Measurements from ENCODE around the gene SS18L1. TPM values are rescaled to one million over a fixed set of nuclear protein-coding genes. Genes with fewer than 3 reads are reported as not detected.

SS18L1 gene
- total RNA-seq, 2 experiments from 2014 or later = 13.7 to 15.2 TPM

DNA sequence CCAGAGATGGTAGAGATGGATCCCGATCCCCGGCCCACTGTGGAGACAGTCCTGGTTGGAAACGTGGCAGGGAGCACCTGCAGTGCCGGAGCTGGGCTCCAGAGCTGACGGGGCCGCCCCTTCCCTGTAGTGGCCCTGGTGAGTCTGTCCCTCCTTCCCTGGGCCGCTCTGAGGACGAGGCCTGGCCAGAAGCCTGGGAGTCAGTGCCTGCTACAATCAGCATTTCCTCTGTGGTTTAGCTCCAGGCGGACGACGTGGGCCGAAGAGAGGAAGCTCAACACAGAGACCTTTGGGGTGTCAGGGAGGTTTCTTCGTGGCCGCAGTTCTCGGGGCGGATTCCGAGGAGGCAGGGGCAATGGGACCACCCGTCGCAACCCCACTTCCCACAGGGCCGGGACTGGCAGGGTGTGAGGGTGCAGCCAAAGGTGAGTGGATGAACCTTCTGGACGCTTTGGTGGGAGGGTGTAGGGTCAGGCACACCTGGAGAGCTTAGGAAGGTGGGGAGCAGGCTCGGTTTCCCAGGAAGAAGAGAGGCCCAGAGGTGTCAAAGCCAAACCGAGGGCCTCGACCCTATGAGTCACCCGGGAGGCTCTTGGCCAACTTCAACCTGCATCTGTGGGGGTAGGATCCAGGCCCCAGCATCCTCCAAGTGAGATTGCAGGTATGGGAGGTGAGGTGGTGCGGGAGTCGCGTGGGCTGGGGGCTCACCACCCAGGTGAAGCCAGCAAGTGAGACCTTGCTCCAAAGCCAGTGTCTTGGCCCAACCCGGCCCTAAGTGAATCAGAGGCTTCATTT, 10.3 kb upstream of the SS18L1 start:
- ChIA-PET POLR2A (interaction anchor here (0.6 to 1.1 kb wide), 2 partner anchors 10 to 11 kb away, joined by 3 read pairs; partner anchors contain the start of genes PSMA7 and SS18L1), CTCF (interaction anchor here (0.9 to 1.4 kb wide), 3 partner anchors 8 to 122 kb away, joined by 3 to 8 read pairs (median 4); no protein-coding TSS in a partner anchor)
- peaks cover 33% of the 10 kb centered on the region for H3K4me1 Mint-ChIP-seq (ENCODE audit: low read depth)
- intact Hi-C loops (cut with micrococcal nuclease) = no loop called here
- peaks cover 57% of the 10 kb centered on the region for H3K36me3 Mint-ChIP-seq
- H3K4me3 Mint-ChIP-seq = no peak overlapping the region
- H3K27me3 Mint-ChIP-seq = no peaks in the 10 kb centered on the region
- no peaks in the 10 kb centered on the region for H3K9me3 Mint-ChIP-seq
- no peak for DNase-seq
- H3K27ac Mint-ChIP-seq = peak overlapping the region; percentile 67

DNA sequence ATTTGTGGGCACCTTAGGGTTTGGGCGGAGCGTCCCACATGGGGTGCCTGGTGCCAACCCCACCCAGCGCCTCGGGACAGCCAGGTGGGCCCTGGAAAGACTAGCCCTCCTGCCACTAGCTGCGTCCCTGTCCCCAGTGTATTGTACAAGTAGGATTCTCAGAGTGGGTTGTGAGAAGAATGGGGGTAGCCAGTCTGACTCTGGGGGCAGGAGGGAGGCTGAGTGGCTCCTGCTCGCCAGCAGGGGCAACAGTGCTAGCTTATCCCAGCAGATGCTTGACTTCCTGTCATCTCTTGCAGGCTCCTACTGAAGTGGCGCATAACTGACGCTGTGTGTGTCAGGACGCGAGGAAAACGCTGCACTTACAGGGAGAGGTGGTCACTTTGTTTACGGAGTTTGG, 9.7 kb upstream of the SS18L1 start:
- peaks cover 55% of the 10 kb centered on the region for H3K36me3 Mint-ChIP-seq
- H3K9me3 Mint-ChIP-seq = no peaks in the 10 kb centered on the region
- ChIA-PET CTCF (interaction anchor here (0.9 kb wide), 1 partner anchor 123 kb away, joined by 4 read pairs; no protein-coding TSS in a partner anchor), POLR2A (interaction anchor here (1.1 kb wide), 1 partner anchor 9 kb away, joined by 3 read pairs; the partner anchor contains the start of genes PSMA7 and SS18L1)
- no peak for DNase-seq
- H3K4me3 Mint-ChIP-seq = no peak overlapping the region
- H3K4me1 Mint-ChIP-seq (ENCODE audit: low read depth) = peaks cover 33% of the 10 kb centered on the region
- intact Hi-C loops (cut with micrococcal nuclease) = no loop called here
- no peaks in the 10 kb centered on the region for H3K27me3 Mint-ChIP-seq
- peak overlapping the region; percentile 67 for H3K27ac Mint-ChIP-seq

DNA sequence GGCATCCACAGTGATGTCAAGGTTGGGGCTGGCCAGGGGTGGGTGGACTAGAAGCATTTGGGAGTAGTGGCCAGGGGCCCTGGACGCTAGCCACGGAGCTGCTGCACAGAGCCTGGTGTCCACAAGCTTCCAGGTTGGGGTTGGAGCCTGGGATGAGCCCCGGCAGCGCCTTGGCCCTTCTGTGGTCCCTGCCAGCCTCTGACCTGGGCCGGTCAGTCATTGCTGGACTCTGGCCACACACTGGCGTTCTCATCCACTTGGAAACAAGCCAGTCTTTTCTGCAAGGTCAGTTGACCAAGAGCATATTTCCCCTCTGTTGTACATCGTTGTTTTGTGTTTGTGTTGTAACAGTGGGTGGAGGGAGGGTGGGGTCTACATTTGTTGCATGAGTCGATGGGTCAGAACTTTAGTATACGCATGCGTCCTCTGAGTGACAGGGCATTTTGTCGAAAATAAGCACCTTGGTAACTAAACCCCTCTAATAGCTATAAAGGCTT, 8.8 kb upstream of the SS18L1 start:
- Mint-ChIP-seq H3K27ac (no peak overlapping the region), H3K36me3 (peaks cover 63% of the 10 kb centered on the region), H3K4me1 (ENCODE audit: low read depth) (peaks cover 36% of the 10 kb centered on the region), H3K27me3 (no peaks in the 10 kb centered on the region), H3K9me3 (no peaks in the 10 kb centered on the region), H3K4me3 (no peak overlapping the region)
- intact Hi-C loops (cut with micrococcal nuclease) = no loop called here
- no peak for DNase-seq
- ChIA-PET CTCF (interaction anchor here (0.7 to 2.2 kb wide), 3 partner anchors 11 to 388 kb away, joined by 3 to 22 read pairs (median 3); no protein-coding TSS in a partner anchor), POLR2A (interaction anchor here (2.0 kb wide), 1 partner anchor 8 kb away, joined by 7 read pairs; no protein-coding TSS in a partner anchor)

DNA sequence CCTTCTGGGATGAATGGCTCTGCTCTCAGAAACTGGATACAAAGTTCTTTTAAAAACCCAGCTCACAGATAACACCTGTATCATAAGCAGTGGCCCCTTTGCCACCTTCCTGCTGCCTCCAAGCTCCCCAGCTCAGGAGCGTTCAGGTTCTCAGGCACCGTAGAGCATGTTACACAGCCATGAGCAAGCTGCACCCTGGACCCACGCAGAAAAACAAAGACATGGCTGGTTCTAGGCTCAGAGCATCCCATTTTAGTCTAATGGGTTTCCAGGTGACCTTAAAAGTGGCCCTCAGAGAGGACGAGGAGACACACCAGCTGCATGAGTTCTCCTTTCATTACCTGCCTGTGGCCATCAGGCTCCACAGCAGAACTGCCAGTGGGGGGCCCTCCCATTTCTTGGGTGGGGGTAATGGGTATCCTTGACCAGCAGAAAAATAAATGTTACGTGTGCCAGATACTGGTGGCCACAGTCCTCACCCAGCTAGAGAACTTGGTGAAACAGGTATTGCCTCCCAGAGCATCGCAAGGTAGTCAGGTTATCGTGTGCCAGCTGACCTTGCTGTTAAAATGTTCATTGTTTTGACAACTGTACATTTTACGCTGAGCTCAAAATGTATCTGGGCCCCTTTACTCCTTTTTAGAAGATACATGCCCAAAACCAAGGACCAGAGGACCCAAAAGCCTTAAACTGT, 7.8 kb upstream of the SS18L1 start:
- CTCF ChIA-PET = interaction anchor here (0.8 to 2.2 kb wide), 7 partner anchors 9 to 131 kb away, joined by 3 to 22 read pairs (median 4); partner anchors contain the start of gene LSM14B
- no peak for DNase-seq
- Mint-ChIP-seq H3K27me3 (no peaks in the 10 kb centered on the region), H3K4me3 (no peak overlapping the region), H3K27ac (peak overlapping the region; percentile 32), H3K36me3 (peaks cover 62% of the 10 kb centered on the region), H3K9me3 (no peaks in the 10 kb centered on the region), H3K4me1 (ENCODE audit: low read depth) (peaks cover 43% of the 10 kb centered on the region)
- POLR2A ChIA-PET = interaction anchor here (1.0 to 2.0 kb wide), 2 partner anchors 9 to 12 kb away, joined by 5 to 7 read pairs; no protein-coding TSS in a partner anchor
- intact Hi-C loops (cut with micrococcal nuclease) = no loop called here

DNA sequence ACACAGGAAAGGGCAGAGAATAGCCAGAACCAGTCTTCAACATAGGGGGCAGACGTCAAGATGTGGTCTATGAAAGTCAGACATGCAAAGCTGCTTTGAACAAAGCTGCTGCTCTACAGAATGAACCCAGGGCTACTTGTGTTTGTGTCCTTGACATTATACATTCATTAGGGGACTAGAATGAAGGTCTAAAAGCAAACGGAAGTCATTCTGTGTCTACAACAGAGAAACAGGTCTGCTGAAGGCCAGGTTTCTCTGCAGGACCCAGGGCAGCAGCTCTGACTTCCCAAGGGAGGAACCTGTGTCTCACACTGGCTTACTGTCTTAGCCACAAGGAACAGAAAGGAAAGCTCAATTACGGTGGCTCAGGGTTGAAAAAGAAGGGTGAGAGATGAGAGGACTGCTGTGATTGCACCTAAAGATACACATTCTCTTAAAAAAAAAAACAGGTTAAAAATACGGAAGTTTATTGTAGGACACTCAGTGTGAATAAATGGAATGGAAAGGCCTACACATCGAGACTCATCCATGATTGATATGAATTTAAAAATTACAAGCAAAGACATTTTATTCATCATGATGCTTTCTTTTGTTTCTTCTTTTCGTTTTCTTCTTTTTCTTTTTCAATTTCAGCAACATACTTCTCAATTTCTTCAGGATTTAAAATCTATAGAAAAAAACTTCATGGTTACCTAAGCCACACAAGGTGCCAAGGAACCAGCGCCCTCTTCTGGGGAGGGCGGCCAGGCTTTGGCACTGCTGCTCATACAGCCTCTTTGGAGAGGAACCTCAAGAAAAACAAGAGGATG, 7.1 kb upstream of the SS18L1 start:
- POLR2A ChIA-PET = interaction anchor here (1.0 to 2.0 kb wide), 2 partner anchors 10 to 12 kb away, joined by 5 to 7 read pairs; no protein-coding TSS in a partner anchor
- Mint-ChIP-seq H3K27ac (peak overlapping the region; percentile 32), H3K36me3 (peaks cover 59% of the 10 kb centered on the region), H3K4me3 (no peak overlapping the region), H3K9me3 (no peaks in the 10 kb centered on the region), H3K4me1 (ENCODE audit: low read depth) (peaks cover 49% of the 10 kb centered on the region), H3K27me3 (no peaks in the 10 kb centered on the region)
- intact Hi-C loops (cut with micrococcal nuclease) = loop anchor here (1.0 kb wide), 2 partner anchors 70 to 126 kb away; no protein-coding TSS in a partner anchor
- CTCF ChIA-PET = interaction anchor here (0.8 to 2.2 kb wide), 8 partner anchors 10 to 131 kb away, joined by 3 to 22 read pairs (median 4); partner anchors contain the start of gene LSM14B
- DNase-seq = peak; percentile 76

GRCh38 chr20:62137092-62137384, 6.5 kb upstream of the SS18L1 start:
- no peak for DNase-seq
- no peak overlapping the region for H3K27ac Mint-ChIP-seq
- intact Hi-C loops (cut with micrococcal nuclease) = loop anchor here (1.0 kb wide), 2 partner anchors 71 to 127 kb away; no protein-coding TSS in a partner anchor
- ChIA-PET POLR2A (no interaction called here), CTCF (interaction anchor here (1.0 to 1.5 kb wide), 4 partner anchors 15 to 126 kb away, joined by 3 to 5 read pairs (median 4); partner anchors contain the start of gene LSM14B)
- peaks cover 56% of the 10 kb centered on the region for H3K36me3 Mint-ChIP-seq
- no peaks in the 10 kb centered on the region for H3K9me3 Mint-ChIP-seq
- H3K27me3 Mint-ChIP-seq = no peaks in the 10 kb centered on the region
- no peak overlapping the region for H3K4me3 Mint-ChIP-seq
- H3K4me1 Mint-ChIP-seq (ENCODE audit: low read depth) = peaks cover 50% of the 10 kb centered on the region

GRCh38 chr20:62137478-62138203, 5.9 kb upstream of the SS18L1 start:
- H3K4me3 Mint-ChIP-seq = no peak overlapping the region
- H3K27me3 Mint-ChIP-seq = no peaks in the 10 kb centered on the region
- DNase-seq = no peak
- H3K4me1 Mint-ChIP-seq (ENCODE audit: low read depth) = peaks cover 45% of the 10 kb centered on the region
- intact Hi-C loops (cut with micrococcal nuclease) = loop anchor here (1.0 kb wide), 2 partner anchors 71 to 127 kb away; no protein-coding TSS in a partner anchor
- peaks cover 53% of the 10 kb centered on the region for H3K36me3 Mint-ChIP-seq
- ChIA-PET POLR2A (interaction anchor here (1.6 kb wide), 1 partner anchor 16 kb away, joined by 10 read pairs; the partner anchor contains the start of gene LSM14B), CTCF (interaction anchor here (1.3 to 1.5 kb wide), 2 partner anchors 71 to 127 kb away, joined by 4 to 5 read pairs; no protein-coding TSS in a partner anchor)
- H3K9me3 Mint-ChIP-seq = no peaks in the 10 kb centered on the region
- peak overlapping the region; percentile 21 for H3K27ac Mint-ChIP-seq

DNA sequence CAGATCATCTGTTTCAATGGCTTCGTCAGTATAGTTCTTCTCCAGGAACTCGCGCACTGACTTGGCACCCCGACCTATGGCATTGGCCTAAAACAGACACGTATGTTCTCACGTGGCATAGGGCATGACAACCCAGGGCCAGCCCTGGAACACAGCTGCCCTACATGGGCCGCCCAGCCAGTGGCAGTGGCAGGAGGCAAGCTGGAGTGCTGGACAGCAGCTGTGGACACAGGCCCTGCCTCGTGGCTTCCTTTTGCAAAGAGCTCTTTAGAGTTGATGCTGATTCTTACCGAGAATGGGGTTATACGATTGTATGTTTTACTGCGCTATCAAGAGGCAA, 5.4 kb upstream of the SS18L1 start:
- intact Hi-C loops (cut with micrococcal nuclease) = no loop called here
- no peaks in the 10 kb centered on the region for H3K9me3 Mint-ChIP-seq
- CTCF ChIA-PET = interaction anchor here (1.3 to 1.5 kb wide), 2 partner anchors 72 to 127 kb away, joined by 4 to 5 read pairs; no protein-coding TSS in a partner anchor
- no peaks in the 10 kb centered on the region for H3K27me3 Mint-ChIP-seq
- POLR2A ChIA-PET = interaction anchor here (0.7 to 1.6 kb wide), 2 partner anchors 16 to 71 kb away, joined by 3 to 10 read pairs; partner anchors contain the start of gene LSM14B
- H3K4me1 Mint-ChIP-seq (ENCODE audit: low read depth) = peaks cover 43% of the 10 kb centered on the region
- DNase-seq = no peak
- H3K4me3 Mint-ChIP-seq = no peak overlapping the region
- H3K27ac Mint-ChIP-seq = peak overlapping the region; percentile 21
- H3K36me3 Mint-ChIP-seq = peaks cover 52% of the 10 kb centered on the region

DNA sequence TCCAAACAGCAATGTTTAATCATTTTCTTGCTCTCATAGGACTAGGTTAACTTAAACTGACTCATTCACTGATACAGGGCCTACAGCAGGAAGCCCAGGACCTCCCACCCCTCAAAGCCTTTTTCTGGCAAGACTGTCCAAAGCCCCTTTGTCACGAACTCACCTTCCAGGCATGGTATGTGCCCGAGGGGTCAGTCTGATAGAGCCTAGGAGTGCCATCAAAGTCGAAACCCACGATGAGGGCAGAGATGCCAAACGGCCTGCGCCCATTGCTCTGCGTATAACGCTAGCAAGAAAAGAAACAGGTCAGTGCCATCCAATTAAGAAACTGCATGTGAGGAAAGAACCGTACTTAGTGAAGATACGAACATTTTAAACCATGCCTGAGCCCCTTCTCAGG, 4.7 kb upstream of the SS18L1 start:
- H3K4me1 Mint-ChIP-seq (ENCODE audit: low read depth) = peaks cover 37% of the 10 kb centered on the region
- H3K27me3 Mint-ChIP-seq = no peaks in the 10 kb centered on the region
- intact Hi-C loops (cut with micrococcal nuclease) = no loop called here
- no peak for DNase-seq
- no peaks in the 10 kb centered on the region for H3K9me3 Mint-ChIP-seq
- peaks cover 48% of the 10 kb centered on the region for H3K36me3 Mint-ChIP-seq
- no peak overlapping the region for H3K4me3 Mint-ChIP-seq
- ChIA-PET POLR2A (interaction anchor here (0.6 to 1.6 kb wide), 3 partner anchors 17 to 72 kb away, joined by 3 to 10 read pairs (median 3); partner anchors contain the start of genes LSM14B and MTG2), CTCF (no interaction called here)
- peak overlapping the region; percentile 54 for H3K27ac Mint-ChIP-seq

- Mint-ChIP-seq H3K36me3 (peaks cover 46% of the 10 kb centered on the region), H3K4me1 (ENCODE audit: low read depth) (peaks cover 36% of the 10 kb centered on the region), H3K27ac (peak overlapping the region; percentile 62), H3K9me3 (no peaks in the 10 kb centered on the region), H3K4me3 (no peak overlapping the region), H3K27me3 (no peaks in the 10 kb centered on the region)
- ChIA-PET CTCF (no interaction called here), POLR2A (no interaction called here)
- intact Hi-C loops (cut with micrococcal nuclease) = loop anchor here (5.0 kb wide), 1 partner anchor 248 kb away; the partner anchor contains the start of gene RPS21
- no peak for DNase-seq
Observed at GRCh38 chr20:62139636-62140035, 3.9 kb upstream of the SS18L1 start.
